ENCODE results near the gene ASIC5. TPM values are rescaled to one million over a fixed set of nuclear protein-coding genes. Genes with fewer than 3 reads are reported as not detected.
"Not testable (repeated sequence)": the region's sequence is repeated elsewhere in the genome, so short reads cannot be mapped to it uniquely, and the experiment has no call there.

ASIC5 gene
- total RNA-seq, 1 donor from 2014 or later = not detected

DNA sequence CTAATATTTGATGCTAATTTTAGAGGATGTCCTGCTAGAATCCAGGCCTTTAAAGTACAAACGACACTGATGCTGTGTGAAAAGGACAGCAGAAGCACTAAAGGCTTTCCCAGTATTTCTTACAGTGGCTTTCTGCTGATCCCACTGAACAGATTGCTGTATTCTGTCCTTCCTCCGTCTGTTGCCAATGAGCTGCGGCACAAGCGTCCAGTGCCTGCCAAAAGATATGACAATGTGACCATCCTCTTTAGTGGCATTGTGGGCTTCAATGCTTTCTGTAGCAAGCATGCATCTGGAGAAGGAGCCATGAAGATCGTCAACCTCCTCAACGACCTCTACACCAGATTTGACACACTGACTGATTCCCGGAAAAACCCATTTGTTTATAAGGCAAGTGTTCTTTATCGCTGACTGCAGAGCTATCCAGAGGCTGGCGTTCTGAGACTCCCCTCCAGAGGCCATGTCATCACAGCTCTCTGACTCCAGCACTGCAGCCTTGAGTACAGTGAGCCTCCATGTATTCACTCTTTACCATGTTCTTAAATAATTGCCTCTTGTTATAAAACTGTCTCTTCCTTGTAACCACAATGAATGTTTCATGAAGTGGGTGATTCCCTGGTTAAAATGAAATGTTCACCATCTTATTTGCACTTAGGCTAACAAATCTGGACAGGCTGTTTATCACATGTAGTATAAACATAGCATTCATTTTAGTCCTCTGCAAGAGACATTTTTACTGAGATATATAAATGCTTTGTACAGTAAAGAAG, 63.7 kb downstream of the ASIC5 start:
- no peak for DNase-seq (ENCODE audit: low spot score)

GRCh38 chr4:155800685-155801343, 65.3 kb downstream of the ASIC5 start:
- no peak for DNase-seq (ENCODE audit: low spot score)

- no peak for DNase-seq (ENCODE audit: low spot score)
Measured at GRCh38 chr4:155799794-155800123, 66.3 kb downstream of the ASIC5 start.

GRCh38 chr4:155799116-155799793, 66.8 kb downstream of the ASIC5 start:
- no peak for DNase-seq (ENCODE audit: low spot score)

DNA sequence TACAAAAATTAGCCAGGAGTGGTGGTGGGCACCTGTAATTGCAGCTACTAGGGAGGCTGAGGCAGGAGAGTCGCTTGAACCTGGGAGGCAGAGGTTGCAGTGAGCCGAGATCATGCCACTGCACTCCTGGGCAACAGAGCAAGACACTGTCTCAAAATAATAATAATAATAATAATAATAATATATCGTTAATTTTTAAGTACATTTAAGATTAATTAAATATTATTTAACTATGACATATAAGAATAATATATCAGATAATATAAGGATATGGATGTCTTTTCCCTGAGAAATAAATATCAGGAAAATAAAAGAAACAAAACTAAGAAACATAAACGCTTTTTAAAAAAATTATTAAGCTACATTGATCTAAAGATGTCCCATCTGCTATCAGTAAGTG, 68.5 kb downstream of the ASIC5 start:
- not testable (repeated sequence) for DNase-seq (ENCODE audit: low spot score)

DNA sequence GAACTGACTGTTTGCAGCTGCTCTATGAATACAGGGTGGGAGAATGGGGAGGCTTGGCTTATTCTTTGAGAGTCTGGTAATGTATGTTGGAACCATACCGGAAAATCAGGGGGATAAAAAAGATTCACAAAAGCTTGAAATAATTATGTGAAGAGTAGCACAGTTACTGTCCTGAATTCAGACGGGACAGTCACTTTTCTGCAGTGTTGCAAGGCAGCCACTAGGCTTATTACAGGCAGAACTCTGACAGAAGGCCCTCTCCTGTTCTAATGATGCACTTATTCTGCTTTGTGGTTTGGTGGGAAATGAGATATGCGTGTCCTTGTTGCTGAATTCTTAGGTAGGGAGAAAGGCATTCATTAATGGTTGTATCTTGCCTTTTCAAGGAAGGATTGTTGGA, 70.1 kb downstream of the ASIC5 start:
- no peak for DNase-seq (ENCODE audit: low spot score)

DNA sequence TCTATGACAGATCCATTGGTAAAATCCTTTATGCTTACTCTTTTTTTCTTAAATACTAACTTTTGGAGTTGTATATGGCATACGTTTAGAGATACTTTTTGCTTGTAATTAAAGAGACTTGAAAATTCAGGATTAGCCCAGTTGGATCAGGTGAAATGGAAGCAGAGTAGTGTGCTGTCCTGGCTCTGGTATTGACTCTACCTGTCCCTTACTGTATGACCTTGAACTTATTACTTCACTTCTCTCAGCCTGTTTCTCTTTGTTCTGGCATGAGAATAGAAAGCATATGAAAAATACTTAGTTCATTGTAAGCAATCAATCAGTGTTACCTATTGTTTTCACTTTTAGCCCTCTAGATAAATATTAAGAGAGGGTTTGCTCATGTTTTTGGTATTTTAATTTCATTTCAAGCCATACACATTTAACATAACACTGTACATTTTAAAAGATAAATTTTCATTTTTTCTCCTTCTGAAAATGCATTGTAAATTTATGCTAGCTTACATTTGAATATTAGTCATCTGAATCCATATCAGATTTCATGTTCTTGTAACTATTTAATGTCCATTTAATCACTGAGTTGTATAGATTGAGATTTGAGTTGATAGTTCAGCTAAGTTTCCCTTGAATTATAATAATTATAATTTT, 71.4 kb downstream of the ASIC5 start:
- no peak for DNase-seq (ENCODE audit: low spot score)

DNA sequence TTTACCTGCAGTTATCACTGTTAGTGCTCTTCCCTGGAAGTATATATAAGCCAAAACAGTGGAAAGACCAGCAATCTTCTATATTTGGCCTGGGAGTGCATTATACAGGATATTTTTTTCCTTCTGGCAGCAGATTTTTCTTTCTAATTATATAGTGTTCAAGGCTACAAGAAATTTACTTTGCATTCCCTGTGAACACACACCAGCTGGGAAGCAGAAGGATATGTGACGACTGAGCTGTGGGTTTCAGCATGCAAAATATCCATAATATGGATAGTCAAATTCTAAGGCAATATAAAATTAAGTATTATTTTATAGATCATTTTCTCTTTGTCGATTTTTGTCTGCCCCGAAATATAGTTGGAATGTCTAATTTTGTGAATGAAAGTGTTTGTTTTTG, 76.1 kb downstream of the ASIC5 start:
- DNase-seq (ENCODE audit: low spot score) = no peak

DNA sequence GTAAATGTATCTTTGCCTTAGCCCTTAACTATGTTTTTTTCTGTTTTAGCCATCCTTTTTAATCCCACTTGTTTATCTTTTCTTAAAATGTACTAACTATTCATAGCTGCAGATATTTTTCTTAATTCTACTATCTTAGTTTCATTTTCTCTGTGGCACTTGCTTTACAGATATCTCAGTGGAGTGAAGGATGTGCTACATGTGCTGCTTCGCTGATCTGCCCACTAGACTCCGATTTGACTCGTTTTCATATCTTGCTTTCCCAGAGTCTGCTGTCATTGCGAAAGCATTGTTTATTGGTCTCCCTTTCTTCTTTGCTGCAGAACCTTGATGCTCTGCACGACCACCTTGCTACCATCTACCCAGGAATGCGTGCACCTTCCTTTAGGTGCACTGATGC, 76.7 kb downstream of the ASIC5 start:
- no peak for DNase-seq (ENCODE audit: low spot score)

GRCh38 chr4:155787113-155787710, 78.9 kb downstream of the ASIC5 start:
- no peak for DNase-seq (ENCODE audit: low spot score)

DNA sequence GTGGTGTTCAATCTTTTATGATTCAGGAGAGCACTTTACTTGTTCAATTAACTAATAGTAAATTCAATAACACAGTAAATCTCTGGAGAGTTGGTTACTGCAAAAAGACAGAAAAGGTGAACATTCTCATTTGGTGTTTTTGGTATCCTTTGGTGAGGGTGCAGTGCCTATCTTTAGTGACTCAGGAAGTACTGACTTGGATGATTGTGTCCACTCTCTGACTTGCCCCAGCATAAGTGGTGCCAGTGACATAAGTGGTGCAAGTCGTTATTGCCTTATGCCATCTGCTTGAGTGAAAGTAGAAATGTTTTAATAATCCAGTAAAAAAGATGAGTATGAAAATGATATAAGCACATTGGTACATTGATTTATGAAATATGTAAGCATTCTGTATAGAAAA, 80.2 kb downstream of the ASIC5 start:
- no peak for DNase-seq (ENCODE audit: low spot score)

DNA sequence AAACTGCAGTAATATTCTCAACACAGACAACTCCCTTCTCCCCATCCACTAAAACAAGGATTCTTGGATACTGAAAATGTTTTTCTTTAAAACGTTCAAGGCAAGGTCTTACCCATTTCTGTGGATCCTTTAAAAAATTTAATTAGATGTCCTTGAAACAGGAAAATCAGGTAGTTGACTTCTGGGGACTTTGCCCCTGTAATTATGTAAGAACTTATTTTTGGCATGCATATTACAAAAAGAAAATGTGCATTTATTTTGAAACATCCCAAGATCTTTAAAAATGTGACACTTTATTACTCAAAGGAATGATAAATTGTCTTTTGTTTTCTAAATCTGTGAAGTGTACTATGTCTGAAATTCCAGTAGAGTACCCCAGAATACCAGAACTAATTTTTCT, 81.4 kb downstream of the ASIC5 start:
- DNase-seq (ENCODE audit: low spot score) = no peak

GRCh38 chr4:155781249-155781831, 84.7 kb downstream of the ASIC5 start:
- no peak for DNase-seq (ENCODE audit: low spot score)

DNA sequence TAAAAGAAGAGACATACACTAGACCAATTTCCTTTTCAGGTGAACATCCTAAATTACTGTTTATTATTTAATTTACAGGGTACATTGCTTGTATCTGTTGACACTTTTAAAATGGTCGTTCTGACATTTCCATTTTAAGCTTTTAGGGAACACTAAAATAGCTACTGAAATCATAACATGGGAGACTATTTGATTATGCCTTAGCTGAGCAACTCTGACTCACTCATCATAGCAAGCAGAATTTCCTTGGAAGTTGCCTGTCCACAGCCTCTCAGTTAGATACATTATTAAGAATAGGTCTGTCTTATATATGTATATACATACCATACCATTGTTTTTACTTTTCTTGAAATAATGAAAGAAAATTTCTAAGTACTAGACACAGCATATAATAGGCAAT, 85.3 kb downstream of the ASIC5 start:
- no peak for DNase-seq (ENCODE audit: low spot score)

Other genes with a start within 250 kb of the ASIC5 start
- 12.7 TPM for gene GUCY1A1, start 199.4 kb downstream of the ASIC5 start, total RNA-seq
- gene GUCY1B1, start 107.3 kb downstream of the ASIC5 start, total RNA-seq = 5.0 TPM
- gene TDO2, start 37.4 kb upstream of the ASIC5 start, total RNA-seq = not detected
- gene CTSO, start 87.6 kb upstream of the ASIC5 start, total RNA-seq = 14.2 TPM